Measurements from ENCODE around the gene DSG3. TPM values are rescaled to one million over a fixed set of nuclear protein-coding genes. Genes with fewer than 3 reads are reported as not detected.

Gene DSG3
- total RNA-seq, 2 donors from 2014 or later: not detected

DNA sequence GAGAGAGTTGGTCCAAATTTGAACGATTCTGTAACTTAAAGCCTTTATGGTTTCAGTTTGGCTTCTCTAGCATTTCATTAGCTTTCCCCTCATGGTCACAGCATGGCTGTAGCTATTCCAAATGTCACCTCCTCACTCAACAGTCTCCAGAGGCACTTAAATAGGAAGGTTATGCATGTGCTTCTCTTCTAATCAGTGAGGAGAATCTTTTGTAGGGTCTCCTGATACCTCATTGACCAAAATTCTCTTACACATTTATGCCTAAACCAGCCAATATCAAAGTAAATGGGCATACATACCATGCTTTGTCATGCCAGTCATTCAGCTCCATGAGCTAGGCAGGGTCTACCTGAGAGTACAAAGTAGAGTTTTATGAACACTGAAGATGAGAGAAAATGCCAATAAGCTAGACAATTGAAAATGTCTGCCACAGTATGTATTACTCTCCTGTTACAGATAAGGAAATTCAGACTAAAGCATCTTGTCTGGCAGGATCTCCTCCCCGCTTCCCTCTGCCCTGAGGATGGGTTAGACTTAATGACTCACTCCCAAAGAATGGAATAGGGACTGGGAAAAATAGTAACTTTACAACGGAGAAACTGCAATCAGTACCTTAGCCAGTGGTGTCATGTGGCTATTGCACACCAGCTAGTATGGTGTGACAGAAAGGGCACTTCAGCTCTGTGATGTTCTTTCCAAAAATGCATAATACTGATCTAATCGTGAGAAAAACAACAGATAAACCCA is 65.8 kb downstream of the DSG3 start:
- intact Hi-C loops (cut with DNase I): no loop called here
- Histone ChIP-seq H3K27me3 (no peaks in the 10 kb centered on the region), H3K36me3 (replicated peaks in 1 of 2; ENCODE audit: insufficient read depth in 1 of 2, low read depth in 2 of 2) (no peaks in the 10 kb centered on the region), H3K4me1 (peaks cover 34% of the 10 kb centered on the region), H3K9me3 (no peaks in the 10 kb centered on the region), H3K27ac (no peak overlapping the region), H3K4me3 (no peak overlapping the region)
- no peak for TF ChIP-seq POLR2A (IDR thresholded peaks at IDR 0.05)
- no peak for TF ChIP-seq CTCF (IDR thresholded peaks at IDR 0.05)
- 55 to 63% methylated on average over 4 of the region's 4 CpGs for whole genome bisulfite sequencing, 2 donors
- no peak for ATAC-seq
- DNase-seq: no peak

DNA sequence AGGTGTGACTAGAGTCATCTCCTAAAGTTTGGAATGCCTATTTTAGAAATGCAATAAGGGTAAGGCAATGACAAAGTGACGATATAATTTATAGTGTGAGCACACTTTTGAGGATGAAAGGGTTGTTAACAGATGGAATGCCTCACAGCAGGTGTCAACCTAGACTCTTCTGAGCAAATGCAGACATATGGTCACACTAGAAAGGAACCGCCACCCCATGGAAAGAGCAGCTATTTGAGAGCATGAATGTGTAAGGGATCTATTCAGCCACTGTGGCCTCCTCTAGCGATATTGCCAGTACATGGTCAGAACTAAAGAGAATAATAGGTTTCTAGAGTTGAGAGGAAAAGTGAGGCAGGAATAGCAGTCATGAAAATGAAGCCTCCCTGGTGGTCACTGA is 68.9 kb downstream of the DSG3 start:
- intact Hi-C loops (cut with DNase I): no loop called here
- Histone ChIP-seq H3K9me3 (no peaks in the 10 kb centered on the region), H3K36me3 (replicated peaks in 1 of 2; ENCODE audit: insufficient read depth in 1 of 2, low read depth in 2 of 2) (peaks cover 0 to 2% of the 10 kb centered on the region in 2 donors), H3K4me1 (peaks cover 17% of the 10 kb centered on the region), H3K27me3 (no peaks in the 10 kb centered on the region), H3K4me3 (no peak overlapping the region), H3K27ac (no peak overlapping the region)
- WGBS, 2 donors: 86 to 95% methylated on average over 3 of the region's 3 CpGs
- no peak for ATAC-seq
- TF ChIP-seq POLR2A (IDR thresholded peaks at IDR 0.05) (no peak), CTCF (IDR thresholded peaks at IDR 0.05) (no peak)
- no peak for DNase-seq

GRCh38 chr18:31526374-31526773 is 78.8 kb downstream of the DSG3 start:
- Histone ChIP-seq H3K4me3 (no peak overlapping the region), H3K27me3 (no peaks in the 10 kb centered on the region), H3K36me3 (replicated peaks in 1 of 2; ENCODE audit: insufficient read depth in 1 of 2, low read depth in 2 of 2) (peaks cover 0 to 15% of the 10 kb centered on the region in 2 donors), H3K9me3 (no peaks in the 10 kb centered on the region), H3K4me1 (no peaks in the 10 kb centered on the region), H3K27ac (no peak overlapping the region)
- ATAC-seq (no peak), DNase-seq (no peak)
- TF ChIP-seq CTCF (IDR thresholded peaks at IDR 0.05) (no peak), POLR2A (IDR thresholded peaks at IDR 0.05) (no peak)
- intact Hi-C loops (cut with DNase I): no loop called here
- WGBS, 2 donors: 82 to 88% methylated on average over 7 of the region's 7 CpGs

Other genes with a start within 250 kb of the DSG3 start
- under 1 TPM in 1 of 2 donors, not detected in 1; under 0.01 TPM for gene DSG1, start 129.6 kb upstream of the DSG3 start, total RNA-seq
- not detected for gene DSG4, start 71.0 kb upstream of the DSG3 start, total RNA-seq
- gene DSG2, start 50.4 kb downstream of the DSG3 start, total RNA-seq: 10 to 100 TPM; 19.1 to 34.0 TPM
- gene TTR, start 144.1 kb downstream of the DSG3 start, total RNA-seq: 100 to 1,000 TPM; 145 to 352 TPM
- under 1 TPM; 0.52 to 0.66 TPM for gene B4GALT6, start 236.8 kb downstream of the DSG3 start, total RNA-seq